HG03342 (cell line): ENCODE data around the gene KLK3.
"Not testable (repeated sequence)": the region's sequence is repeated elsewhere in the genome, so short reads cannot be mapped to it uniquely, and the experiment has no call there.

Source experiments
- ATAC-seq: cut with Tn5 transposase; IDR thresholded peaks from one replicate; pipeline ENCODE4 v1.9.1; 2021; ENCODE audit warnings: mild to moderate bottlenecking, moderate library complexity; ENCODE audit not compliant: unreplicated experiment

KLK3 gene

DNA sequence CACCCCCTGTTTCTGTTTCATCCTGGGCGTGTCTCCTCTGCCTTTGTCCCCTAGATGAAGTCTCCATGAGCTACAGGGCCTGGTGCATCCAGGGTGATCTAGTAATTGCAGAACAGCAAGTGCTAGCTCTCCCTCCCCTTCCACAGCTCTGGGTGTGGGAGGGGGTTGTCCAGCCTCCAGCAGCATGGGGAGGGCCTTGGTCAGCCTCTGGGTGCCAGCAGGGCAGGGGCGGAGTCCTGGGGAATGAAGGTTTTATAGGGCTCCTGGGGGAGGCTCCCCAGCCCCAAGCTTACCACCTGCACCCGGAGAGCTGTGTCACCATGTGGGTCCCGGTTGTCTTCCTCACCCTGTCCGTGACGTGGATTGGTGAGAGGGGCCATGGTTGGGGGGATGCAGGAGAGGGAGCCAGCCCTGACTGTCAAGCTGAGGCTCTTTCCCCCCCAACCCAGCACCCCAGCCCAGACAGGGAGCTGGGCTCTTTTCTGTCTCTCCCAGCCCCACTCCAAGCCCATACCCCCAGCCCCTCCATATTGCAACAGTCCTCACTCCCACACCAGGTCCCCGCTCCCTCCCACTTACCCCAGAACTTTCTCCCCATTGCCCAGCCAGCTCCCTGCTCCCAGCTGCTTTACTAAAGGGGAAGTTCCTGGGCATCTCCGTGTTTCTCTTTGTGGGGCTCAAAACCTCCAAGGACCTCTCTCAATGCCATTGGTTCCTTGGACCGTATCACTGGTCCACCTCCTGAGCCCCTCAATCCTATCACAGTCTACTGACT is at the start of gene KLK3:
TSS of gene KLK3 (plus strand) at position 280 of the 775 bp plus-strand sequence. CDS start at position 321, 41 bp downstream.
- no peak for ATAC-seq

DNA sequence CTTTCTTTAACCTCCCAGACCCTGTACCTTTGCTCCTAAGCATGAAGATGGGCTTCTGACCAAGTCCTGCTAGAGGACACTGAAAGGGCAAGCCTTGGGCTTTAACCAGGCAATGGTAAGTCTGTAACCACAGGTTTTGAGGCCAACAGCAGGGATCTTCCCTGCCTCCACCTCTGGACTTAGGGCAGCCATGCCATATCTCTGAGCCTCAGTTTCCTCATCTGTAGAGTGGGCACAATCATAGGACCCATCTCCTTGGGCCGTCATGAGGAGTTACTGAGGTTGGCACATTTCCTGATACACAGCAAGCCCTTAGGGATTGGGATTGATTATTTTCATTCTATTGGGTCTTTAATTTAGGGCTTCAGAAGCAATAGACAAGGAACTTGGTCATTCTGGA is 45.9 kb upstream of the KLK3 start:
- no peak for ATAC-seq

DNA sequence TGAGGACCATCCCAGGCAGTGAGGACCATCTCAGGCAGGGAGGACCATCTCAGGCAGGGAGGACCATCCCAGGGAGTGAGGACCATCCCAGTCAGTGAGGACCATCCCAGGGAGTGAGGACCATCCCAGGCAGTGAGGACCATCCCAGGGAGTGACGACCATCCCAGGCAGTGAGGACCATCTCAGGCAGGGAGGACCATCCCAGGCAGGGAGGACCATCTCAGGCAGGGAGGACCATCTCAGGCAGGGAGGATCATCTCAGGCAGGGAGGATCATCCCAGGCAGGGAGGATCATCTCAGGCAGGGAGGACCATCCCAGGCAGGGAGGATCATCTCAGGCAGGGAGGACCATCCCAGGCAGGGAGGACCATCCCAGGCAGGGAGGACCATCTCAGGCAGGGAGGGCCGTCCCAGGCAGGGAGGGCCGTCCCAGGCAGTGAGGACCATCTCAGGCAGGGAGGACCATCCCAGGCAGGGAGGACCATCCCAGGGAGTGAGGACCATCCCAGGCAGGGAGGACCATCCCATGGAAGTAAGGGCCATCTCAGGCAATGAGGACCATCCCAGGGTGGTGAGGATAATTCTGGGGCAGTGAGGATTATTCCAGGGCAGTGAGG is 43.0 kb upstream of the KLK3 start:
- not testable (repeated sequence) for ATAC-seq

DNA sequence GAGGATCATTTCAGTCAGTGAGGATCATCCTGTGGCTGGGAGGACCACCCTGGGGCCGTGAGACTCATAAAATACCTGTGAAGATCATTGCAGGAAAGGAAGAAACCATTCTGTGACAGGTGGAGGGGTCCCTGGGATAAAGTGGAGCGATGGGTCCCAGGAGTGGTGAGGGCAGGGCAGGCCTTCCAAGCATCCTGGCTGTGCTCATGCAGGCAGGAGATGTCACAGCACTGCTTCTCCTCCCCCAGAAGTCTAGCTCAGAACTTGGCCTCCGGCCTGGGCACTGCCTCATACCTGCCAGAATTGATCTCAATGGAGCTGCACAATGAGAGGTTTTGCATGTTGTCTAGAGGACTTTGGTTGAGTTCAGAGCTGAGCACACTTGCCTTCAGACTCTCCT is 42.2 kb upstream of the KLK3 start:
- no peak for ATAC-seq

DNA sequence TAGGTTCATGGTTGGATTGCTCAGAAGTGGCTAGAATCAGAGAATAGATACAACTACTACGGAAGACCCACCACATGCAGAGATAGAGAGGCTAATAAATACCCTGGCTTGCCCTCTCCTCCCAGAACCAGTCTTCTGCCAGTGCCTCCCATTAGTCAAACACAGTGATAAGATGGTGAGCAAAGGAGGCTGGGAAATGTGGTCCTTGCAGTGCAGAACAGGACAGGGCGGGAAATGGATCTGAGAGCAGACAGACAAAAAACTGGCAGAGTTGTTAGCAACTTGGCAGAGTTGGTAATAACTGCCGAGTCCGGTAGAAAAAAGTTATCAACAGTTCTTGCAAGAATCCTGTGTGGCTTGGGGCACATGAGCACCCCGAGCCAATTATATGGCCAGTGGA is 39.8 kb upstream of the KLK3 start:
- no peak for ATAC-seq

DNA sequence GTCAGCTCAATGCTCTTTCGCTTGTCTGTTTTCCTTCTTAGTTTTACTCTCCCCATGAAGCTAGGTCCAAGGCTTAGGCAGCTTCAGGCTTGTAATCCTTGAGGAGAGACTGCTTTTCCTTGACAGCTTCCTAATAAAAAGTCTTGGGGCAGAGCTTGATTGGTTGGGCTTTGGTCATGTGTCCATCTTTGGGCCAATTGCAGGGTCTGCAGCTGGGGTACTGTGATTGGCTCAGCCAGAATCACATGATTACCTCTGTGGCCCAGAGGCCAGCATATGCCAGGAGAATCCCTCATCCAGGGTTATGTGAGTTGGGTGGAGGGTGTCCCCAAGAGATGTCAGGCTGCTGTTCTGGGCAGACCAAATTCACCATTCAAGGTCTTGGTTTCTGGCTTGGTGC is 39.3 kb upstream of the KLK3 start:
- no peak for ATAC-seq

DNA sequence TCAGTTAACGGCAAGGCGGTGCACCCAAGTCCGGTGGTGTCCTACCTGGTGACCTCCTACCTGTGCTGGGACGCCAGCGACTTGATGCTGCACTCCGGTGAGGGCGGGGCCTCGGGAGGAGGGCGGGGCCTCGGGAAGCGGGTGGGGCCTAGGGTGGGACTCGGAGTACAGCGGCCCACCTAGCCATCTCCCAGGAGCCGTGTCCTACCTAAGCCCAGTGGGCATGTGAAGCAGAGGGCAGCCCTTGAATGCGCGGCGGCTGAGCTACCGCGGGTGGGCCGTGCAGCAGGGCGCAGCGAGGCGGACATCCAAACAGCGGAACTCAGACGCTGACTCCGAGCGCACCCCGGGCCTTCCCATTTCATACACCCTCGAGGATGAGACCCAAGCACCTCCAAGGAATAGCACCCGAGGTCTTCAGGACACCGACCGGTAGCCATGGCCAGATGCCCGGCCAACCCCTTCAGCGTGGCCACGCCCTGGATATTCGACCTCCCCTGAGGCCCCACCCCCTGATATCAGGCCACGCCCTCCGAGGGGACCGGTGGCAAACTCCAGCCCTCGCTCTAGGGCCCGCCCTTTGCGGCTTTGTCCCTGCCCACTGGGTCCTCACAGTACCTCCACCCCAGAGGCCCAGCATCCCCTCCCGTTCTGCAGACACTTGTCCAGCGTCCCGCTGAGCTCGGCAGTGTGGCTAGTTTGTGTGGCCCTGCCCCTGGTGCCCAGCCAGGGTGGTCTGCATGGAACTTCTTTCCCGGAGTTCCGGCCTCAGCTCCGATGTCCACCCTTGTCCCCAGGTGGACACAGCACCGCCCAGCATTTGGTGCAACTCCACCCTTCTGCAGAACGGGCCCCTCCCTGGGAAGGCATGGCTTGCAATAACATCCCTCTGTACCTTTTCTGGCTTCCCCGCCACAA is 36.5 kb upstream of the KLK3 start:
- peak; percentile 48 for ATAC-seq

DNA sequence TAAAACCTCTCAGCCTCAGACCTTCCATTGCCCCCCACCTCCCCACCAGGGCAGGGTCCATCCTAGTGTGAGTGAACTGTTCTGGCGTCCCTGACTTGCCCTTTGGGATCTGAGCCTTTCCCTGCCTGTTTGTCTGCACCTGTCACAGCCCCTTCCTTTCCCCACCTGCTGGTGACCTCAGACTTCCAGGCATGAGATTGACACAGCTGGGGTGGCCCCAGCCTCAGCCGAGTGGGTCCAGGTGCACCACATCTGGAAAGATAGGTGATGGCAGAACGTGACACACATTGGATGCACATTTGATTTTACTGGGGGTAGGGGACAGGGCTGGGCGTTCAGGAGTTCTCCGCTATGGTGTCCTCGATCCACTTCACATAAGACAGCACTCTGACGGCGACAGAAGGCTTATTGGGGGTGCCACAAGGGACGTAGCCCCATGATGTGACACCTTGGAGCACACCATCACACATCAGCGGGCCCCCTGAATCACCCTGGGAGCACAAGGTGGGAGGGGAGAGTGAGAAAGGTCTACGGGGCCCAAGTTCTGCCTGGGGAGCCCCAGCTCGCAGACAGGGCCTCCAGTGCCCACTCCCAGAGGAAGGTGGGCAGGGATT is 35.7 kb upstream of the KLK3 start:
- no peak for ATAC-seq

DNA sequence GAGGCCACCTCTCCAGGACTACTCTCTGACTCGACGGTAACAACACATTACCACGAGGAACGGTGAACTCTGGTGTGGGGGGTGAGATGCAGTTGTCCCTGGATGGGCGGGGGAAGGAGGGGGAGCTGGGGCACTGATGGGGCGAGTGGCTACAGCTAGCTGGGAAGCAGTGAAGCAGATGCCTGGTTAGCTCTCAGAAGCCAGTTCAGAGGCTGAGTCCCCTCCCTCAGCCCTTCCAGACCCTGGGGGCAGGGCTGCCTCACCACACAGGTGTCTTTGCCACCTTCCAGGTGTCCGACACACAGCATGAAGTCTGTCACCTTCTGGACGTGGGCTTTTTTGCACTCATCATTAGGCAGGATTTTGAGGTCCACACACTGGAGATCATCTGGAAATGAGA is 35.1 kb upstream of the KLK3 start:
- no peak for ATAC-seq

DNA sequence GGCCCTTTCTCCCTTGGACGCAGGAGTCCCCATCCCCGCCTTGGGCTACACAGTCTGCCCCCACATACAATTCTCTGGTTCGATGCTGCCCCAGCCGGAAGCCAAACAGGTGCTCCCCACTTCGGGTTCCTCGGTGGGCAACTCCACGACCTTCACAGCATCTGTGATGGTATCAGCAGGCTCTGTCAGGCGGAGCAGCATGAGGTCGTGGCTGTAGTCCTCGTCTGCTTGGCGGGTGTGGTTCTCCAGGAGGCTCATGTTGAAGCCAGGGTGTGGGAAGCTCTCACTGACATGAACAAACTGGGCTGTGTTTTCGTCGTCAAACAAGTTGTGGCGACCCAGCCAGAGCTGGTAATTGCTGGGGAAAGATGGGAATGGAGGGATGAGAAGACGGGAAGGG is 34.6 kb upstream of the KLK3 start:
- no peak for ATAC-seq

DNA sequence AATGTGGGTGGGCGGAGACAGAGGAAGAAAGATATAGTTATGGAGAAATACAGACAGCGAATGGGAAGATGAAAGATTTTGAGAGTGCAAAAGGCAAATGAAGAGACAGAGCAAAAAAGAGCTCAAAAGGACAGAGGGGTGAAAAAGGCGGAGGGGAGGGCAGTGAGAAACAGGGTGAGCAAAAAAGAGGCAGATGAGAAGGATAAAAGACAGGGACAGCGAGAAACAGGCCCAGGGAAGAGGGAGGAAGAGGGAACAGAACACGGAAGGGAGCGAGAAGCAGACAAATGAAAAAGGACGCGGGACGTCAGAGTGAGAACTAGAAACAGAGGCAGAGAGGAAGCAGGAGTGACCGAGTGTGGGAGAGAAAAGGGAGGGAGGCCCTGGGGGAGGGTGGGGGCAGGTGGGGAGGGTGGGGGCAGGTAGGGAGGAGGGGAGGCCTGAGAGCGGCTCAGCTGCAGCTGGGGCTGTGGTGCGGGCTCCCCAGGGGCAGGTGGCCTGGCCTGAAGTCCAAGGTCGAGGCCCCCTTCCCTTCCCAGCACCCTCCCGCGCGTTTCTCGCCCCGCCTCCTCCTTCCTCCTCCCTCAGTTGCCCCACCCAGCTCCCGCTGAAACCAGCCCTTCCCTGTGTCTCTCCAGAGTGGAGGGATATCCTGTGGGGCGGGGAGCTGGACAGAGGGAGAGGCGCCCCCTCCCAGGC is 34.0 kb upstream of the KLK3 start:
- no peak for ATAC-seq

DNA sequence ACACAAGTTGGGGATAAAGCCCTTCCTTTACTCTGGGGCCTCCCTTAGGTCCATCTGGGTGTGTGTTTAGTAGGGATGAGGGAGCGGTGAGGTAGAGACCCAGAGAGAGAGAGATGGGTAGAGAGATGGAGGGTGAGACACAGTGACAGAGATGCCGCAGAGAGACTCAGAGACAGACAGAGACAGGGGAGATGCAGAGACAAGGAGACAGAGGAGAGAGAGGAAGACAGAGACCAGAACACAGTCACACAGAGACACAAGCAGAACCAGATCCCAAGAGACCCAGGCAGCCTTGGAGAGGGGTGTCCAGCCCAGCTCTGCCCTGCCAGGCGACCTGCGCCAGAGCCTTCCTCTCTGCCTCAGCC is 33.5 kb upstream of the KLK3 start:
- ATAC-seq, result no peak

DNA sequence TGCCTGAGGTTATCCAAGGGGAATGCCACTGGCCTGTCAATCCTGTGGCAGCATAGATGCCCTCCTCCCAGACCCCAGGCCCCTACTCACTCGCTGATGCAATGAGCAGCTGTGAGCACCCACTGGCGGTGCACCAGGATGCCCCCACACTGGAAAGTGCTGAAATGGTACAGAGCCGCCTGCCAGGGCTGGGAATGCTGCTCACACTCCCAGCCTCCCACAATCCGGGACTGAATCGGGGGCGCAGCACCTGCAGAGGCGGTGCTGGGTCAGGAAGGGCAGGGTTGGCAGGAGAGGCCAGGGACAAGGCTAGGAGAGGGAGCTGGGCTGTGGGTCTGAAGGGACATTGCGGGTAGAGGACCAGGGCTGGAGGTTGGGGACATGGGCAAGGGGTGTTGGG is 33.1 kb upstream of the KLK3 start:
- ATAC-seq, result no peak

DNA sequence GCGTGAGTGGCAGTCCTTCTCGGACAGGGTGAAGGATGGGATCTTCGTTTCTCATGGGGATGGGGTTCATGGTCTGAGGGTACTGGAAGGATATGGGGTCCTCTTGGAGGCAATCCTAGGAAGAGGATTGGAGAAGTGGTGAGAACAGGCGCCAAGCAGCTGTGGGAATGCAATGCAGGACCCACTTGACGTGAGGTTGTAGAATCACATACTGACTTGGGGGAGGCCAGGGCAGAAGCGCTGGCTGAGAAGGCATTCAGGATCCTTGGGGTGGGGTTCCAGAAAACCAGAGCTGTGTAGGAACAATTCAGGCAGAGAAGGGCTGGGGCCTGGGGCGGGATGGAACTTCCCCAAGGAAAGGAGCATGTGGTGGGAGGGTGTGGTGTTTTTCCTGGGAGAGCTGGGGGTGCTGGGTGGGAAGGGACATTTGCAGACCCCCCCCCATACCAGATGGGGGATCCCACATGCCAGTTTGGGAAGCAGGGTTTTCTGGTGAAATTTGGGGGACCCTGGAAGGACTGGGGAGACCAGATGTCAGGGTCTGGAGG is 32.0 kb upstream of the KLK3 start:
- no peak for ATAC-seq

DNA sequence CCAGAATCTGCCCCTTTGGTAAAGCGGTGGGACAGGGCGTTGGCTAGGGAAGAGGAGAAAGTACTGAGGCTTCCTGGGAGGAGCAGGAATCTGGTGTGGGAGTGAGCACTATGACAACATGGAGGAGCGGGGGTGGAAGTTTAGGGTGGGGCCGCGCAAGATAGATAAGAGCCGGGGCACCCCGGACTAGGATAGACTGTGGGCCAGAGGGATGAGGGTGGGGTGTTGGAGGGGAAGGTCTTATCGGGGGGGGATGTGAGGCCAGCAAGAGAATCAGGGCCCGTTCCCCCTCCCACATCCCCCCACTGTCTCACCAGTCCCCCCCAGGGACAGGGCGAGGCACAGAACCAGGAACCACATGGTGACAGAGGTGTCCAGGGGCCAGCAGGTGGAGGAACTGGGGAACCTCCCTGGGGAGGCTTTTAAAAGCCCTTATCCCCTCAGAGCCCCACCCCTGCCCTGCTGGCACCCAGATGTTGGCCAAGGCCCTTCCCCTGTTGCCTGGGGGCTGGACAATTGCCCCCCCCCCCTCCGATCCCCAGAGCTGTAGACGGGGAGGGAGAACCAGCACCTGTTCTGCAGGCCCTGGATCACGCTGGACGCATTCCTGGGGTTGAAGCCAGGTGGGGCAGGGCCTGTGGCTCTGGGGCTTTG is 31.2 kb upstream of the KLK3 start, which contains the start of gene KLK1:
TSS of gene KLK1 (minus strand) at position 399 of the 654 bp plus-strand sequence. CDS start at position 360, 39 bp downstream.
- no peak for ATAC-seq

DNA sequence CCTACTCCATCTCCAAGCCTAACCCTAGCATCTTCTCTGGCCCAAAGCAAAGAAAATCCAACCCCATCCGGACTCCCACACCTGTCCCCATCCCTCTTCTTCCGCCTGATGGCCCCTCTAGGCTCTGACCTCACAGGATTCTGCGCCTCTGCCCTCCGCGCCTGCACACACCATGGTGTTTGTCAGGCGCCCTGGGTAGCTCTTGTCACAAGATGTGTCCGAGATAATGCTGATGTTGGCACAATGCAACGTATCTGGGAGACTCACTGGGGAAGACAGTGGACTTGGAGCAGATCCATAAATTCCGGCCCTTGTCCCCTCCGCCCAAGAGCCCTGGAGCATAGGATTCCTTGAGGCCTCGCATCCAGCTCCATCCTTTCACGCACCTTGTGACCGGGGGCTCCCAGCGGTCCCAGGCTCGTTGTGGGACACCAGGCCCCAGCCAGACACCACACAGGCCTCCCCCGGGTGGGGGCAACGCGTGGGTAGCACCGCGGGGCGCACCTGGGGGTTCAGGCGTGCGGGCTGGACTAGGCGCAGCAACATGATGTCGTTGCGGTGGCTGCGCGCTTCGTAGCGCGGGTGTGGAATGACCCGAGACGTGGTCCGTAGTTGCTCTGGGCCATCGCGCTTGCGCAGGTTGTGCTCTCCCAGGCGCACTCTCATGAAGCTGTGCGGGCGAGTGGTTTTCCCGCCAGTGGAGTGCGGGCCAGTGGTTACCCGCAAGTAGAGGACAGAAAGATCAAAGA is 28.0 kb upstream of the KLK3 start:
- ATAC-seq, result no peak

DNA sequence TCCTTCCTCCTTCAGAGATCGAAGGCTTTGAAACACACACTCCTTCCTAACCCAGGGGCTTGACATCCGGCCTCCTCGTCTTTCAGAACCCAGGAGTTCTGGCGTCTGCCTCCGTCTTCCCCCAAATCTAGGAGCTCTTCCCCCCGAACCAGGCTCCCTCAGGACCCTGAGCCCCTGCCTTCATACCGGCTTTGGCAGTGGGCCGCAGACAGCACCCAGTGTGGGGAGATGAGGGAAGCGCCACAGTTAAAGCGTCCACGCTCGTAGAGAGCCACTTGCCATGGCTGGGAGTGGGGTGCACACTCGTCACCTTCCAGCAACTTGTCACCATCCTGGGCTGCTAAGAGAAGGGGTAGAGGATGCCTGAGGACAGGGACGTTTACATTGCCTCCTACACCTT is 27.2 kb upstream of the KLK3 start:
- ATAC-seq, result no peak

DNA sequence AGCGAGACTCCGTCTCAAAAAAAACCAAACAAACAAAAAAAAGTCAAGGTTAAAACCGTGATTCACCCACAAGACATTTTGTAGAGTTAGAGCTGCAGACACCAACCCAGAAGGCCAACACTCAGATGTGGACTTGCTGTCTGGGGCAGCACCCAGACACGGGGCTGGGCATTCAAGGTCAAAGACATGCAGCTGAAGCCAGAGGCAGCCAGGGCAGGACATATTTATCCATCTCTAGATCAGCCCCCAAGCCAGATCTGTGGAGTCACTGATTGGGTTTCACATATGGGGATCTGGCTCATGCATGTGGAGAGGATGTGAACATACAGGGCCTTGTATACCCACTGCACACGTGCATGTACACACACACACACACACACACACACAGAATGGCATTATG is 24.9 kb upstream of the KLK3 start:
- ATAC-seq, result no peak
